ENCODE results near the gene TTL. TPM values are rescaled to one million over a fixed set of nuclear protein-coding genes. Genes with fewer than 3 reads are reported as not detected.

The TTL gene
- total and polyA plus RNA-seq, 4 experiments from 2014 or later = 1.8 to 23.3 (median 13.8) TPM

GRCh38 chr2:112483831-112484230, 1.9 kb downstream of the TTL start:
- ChIA-PET POLR2A (ENCODE audit: partially characterized antibody) (interaction anchor here (1.9 kb wide), 1 partner anchor 100 kb away, joined by 10 read pairs; the partner anchor contains the start of gene CHCHD5), CTCF (ENCODE audit: partially characterized antibody) (interaction anchor here (1.5 to 2.6 kb wide), 5 partner anchors 8 to 362 kb away, joined by 4 to 11 read pairs (median 5); no protein-coding TSS in a partner anchor)
- no peaks in the 10 kb centered on the region for H3K9me3 ChIP-seq (ENCODE audit: control insufficient read depth in 1 of 2, low read length in 2 of 2)
- H3K4me1 ChIP-seq (ENCODE audit: insufficient read depth, low read length) = peaks cover 26% of the 10 kb centered on the region
- no peaks in the 10 kb centered on the region for H3K27me3 ChIP-seq (ENCODE audit: insufficient read depth, low read length)
- H3K27me3 Mint-ChIP-seq = no peaks in the 10 kb centered on the region
- peak overlapping the region in 2 of 7 donors; percentile 3 to 16 for H3K27ac Mint-ChIP-seq
- no peaks in the 10 kb centered on the region for H3K36me3 ChIP-seq (ENCODE audit: insufficient read depth, low read length)
- no peaks in the 10 kb centered on the region for H3K9me3 Mint-ChIP-seq
- peaks cover 0 to 18% of the 10 kb centered on the region in 2 donors for H3K36me3 Mint-ChIP-seq
- H3K4me3 Mint-ChIP-seq = peak overlapping the region; percentile 91 to 96 (median 94)
- H3K4me1 Mint-ChIP-seq = peaks cover 20 to 56% (median 30%) of the 10 kb centered on the region in 4 donors
- intact Hi-C loops (cut with micrococcal nuclease) = loop anchor here (10.0 kb wide), 2 partner anchors 229 to 241 kb away; partner anchors contain the start of genes NT5DC4 and ZC3H8
- H3K4me3 ChIP-seq (ENCODE audit: low read length in 2 of 2) = no peak overlapping the region
- H3K27ac ChIP-seq (ENCODE audit: low read depth, low read length) = no peak overlapping the region
- DNase-seq = no peak

DNA sequence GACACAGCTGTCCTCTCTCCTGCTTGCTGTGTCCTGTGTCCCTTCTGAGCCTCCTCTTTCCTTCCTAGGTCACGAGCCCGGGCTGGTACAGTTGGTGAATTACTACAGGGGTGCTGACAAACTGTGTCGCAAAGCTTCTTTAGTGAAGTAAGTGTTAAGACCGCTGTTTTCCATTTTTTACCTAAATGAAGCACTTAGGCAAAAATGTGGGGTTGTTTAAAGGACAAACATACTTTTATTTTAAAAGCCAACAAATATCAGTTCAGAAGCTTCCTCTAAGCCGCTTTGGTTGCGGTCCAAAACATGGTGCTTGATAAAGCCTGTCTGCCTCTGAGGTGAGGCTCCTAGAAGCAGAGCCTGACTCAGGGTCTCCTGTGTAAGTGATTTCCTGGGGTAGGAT, 3.9 kb downstream of the TTL start:
- CTCF ChIA-PET (ENCODE audit: partially characterized antibody) = interaction anchor here (1.6 to 2.6 kb wide), 2 partner anchors 15 kb away, joined by 3 to 11 read pairs; no protein-coding TSS in a partner anchor

GRCh38 chr2:112486895-112487294, 4.9 kb downstream of the TTL start:
- Histone ChIP-seq H3K27ac (ENCODE audit: low read depth, low read length) (no peak overlapping the region), H3K9me3 (ENCODE audit: control insufficient read depth in 1 of 2, low read length in 2 of 2) (no peaks in the 10 kb centered on the region), H3K27me3 (ENCODE audit: insufficient read depth, low read length) (no peaks in the 10 kb centered on the region), H3K36me3 (ENCODE audit: insufficient read depth, low read length) (no peaks in the 10 kb centered on the region), H3K4me3 (ENCODE audit: low read length in 2 of 2) (no peak overlapping the region), H3K4me1 (ENCODE audit: insufficient read depth, low read length) (peaks cover 18% of the 10 kb centered on the region)
- CTCF ChIA-PET (ENCODE audit: partially characterized antibody) = interaction anchor here (1.6 kb wide), 1 partner anchor 14 kb away, joined by 3 read pairs; no protein-coding TSS in a partner anchor
- Mint-ChIP-seq H3K36me3 (peaks cover 0 to 11% of the 10 kb centered on the region in 2 donors), H3K4me1 (peaks cover 18 to 42% (median 21%) of the 10 kb centered on the region in 4 donors), H3K4me3 (no peak overlapping the region), H3K27me3 (no peaks in the 10 kb centered on the region), H3K9me3 (no peaks in the 10 kb centered on the region), H3K27ac (no peak overlapping the region)
- intact Hi-C loops (cut with micrococcal nuclease) = loop anchor here (10.0 kb wide), 2 partner anchors 232 to 238 kb away; partner anchors contain the start of genes NT5DC4 and ZC3H8
- POLR2A ChIA-PET (ENCODE audit: partially characterized antibody) = no interaction called here
- no peak for DNase-seq

More for the DNA sequence above, 3.9 kb downstream of the TTL start:
- H3K4me3 Mint-ChIP-seq = peak overlapping the region in 2 of 8 donors; percentile 5 to 39
- no peaks in the 10 kb centered on the region for H3K9me3 ChIP-seq (ENCODE audit: control insufficient read depth in 1 of 2, low read length in 2 of 2)
- no peak overlapping the region for H3K27ac Mint-ChIP-seq
- H3K27ac ChIP-seq (ENCODE audit: low read depth, low read length) = no peak overlapping the region
- peaks cover 0 to 18% of the 10 kb centered on the region in 2 donors for H3K36me3 Mint-ChIP-seq
- peaks cover 19 to 49% (median 25%) of the 10 kb centered on the region in 4 donors for H3K4me1 Mint-ChIP-seq
- no peaks in the 10 kb centered on the region for H3K36me3 ChIP-seq (ENCODE audit: insufficient read depth, low read length)
- POLR2A ChIA-PET (ENCODE audit: partially characterized antibody) = interaction anchor here (0.5 kb wide), 1 partner anchor 640 kb away, joined by 3 read pairs; no protein-coding TSS in a partner anchor
- H3K4me1 ChIP-seq (ENCODE audit: insufficient read depth, low read length) = peaks cover 19% of the 10 kb centered on the region
- no peaks in the 10 kb centered on the region for H3K27me3 ChIP-seq (ENCODE audit: insufficient read depth, low read length)
- no peaks in the 10 kb centered on the region for H3K27me3 Mint-ChIP-seq
- intact Hi-C loops (cut with micrococcal nuclease) = loop anchor here (10.0 kb wide), 2 partner anchors 231 to 239 kb away; partner anchors contain the start of genes NT5DC4 and ZC3H8
- H3K4me3 ChIP-seq (ENCODE audit: low read length in 2 of 2) = no peak overlapping the region
- DNase-seq = no peak
- H3K9me3 Mint-ChIP-seq = no peaks in the 10 kb centered on the region

- H3K27me3 Mint-ChIP-seq = no peaks in the 10 kb centered on the region
- CTCF ChIA-PET (ENCODE audit: partially characterized antibody) = interaction anchor here (1.6 kb wide), 1 partner anchor 13 kb away, joined by 3 read pairs; no protein-coding TSS in a partner anchor
- H3K4me3 Mint-ChIP-seq = no peak overlapping the region
- no peaks in the 10 kb centered on the region for H3K9me3 Mint-ChIP-seq
- peaks cover 0 to 11% of the 10 kb centered on the region in 2 donors for H3K36me3 Mint-ChIP-seq
- Histone ChIP-seq H3K4me3 (ENCODE audit: low read length in 2 of 2) (no peak overlapping the region), H3K36me3 (ENCODE audit: insufficient read depth, low read length) (no peaks in the 10 kb centered on the region), H3K4me1 (ENCODE audit: insufficient read depth, low read length) (peaks cover 18% of the 10 kb centered on the region), H3K27me3 (ENCODE audit: insufficient read depth, low read length) (no peaks in the 10 kb centered on the region), H3K9me3 (ENCODE audit: control insufficient read depth in 1 of 2, low read length in 2 of 2) (no peaks in the 10 kb centered on the region), H3K27ac (ENCODE audit: low read depth, low read length) (no peak overlapping the region)
- intact Hi-C loops (cut with micrococcal nuclease) = loop anchor here (10.0 kb wide), 2 partner anchors 233 to 237 kb away; partner anchors contain the start of genes NT5DC4 and ZC3H8
- peaks cover 18 to 41% (median 21%) of the 10 kb centered on the region in 4 donors for H3K4me1 Mint-ChIP-seq
- POLR2A ChIA-PET (ENCODE audit: partially characterized antibody) = no interaction called here
- no peak for DNase-seq
- H3K27ac Mint-ChIP-seq = no peak overlapping the region
These were observed 5.5 kb downstream of the TTL start for GRCh38 chr2:112487444-112487961.

- Mint-ChIP-seq H3K27me3 (no peaks in the 10 kb centered on the region), H3K27ac (peak overlapping the region in 1 of 7 donors; percentile 47), H3K36me3 (peaks cover 0 to 9% of the 10 kb centered on the region in 2 donors), H3K4me1 (peaks cover 12 to 34% (median 16%) of the 10 kb centered on the region in 4 donors), H3K4me3 (peak overlapping the region in 1 of 8 donors; percentile 26), H3K9me3 (no peaks in the 10 kb centered on the region)
- H3K27me3 ChIP-seq (ENCODE audit: insufficient read depth, low read length) = no peaks in the 10 kb centered on the region
- DNase-seq = no peak
- ChIA-PET CTCF (ENCODE audit: partially characterized antibody) (no interaction called here), POLR2A (ENCODE audit: partially characterized antibody) (no interaction called here)
- H3K36me3 ChIP-seq (ENCODE audit: insufficient read depth, low read length) = no peaks in the 10 kb centered on the region
- H3K27ac ChIP-seq (ENCODE audit: low read depth, low read length) = no peak overlapping the region
- peaks cover 14% of the 10 kb centered on the region for H3K4me1 ChIP-seq (ENCODE audit: insufficient read depth, low read length)
- intact Hi-C loops (cut with micrococcal nuclease) = loop anchor here (10.0 kb wide), 2 partner anchors 233 to 237 kb away; partner anchors contain the start of genes NT5DC4 and ZC3H8
- H3K9me3 ChIP-seq (ENCODE audit: control insufficient read depth in 1 of 2, low read length in 2 of 2) = no peaks in the 10 kb centered on the region
- H3K4me3 ChIP-seq (ENCODE audit: low read length in 2 of 2) = no peak overlapping the region
These were observed 6.2 kb downstream of the TTL start for GRCh38 chr2:112488201-112488600.

DNA sequence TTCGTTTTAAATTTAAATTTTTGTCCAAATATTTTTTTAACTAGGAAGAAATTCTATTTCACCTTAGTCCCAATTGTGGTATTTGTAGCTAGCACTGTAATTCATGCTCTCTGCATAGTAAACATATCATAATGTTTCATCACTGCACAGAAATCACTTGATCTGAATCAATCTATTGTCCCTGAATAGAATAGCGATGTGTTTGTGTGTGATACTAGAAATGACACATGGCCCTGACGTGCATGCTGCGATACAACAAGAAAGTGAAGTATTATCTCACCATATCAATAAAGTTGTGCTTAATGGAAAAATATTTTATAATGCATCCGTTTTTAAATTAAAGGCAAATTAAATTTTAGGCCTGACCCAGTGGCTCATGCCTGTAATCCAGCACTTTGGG, 10.0 kb downstream of the TTL start:
- no peaks in the 10 kb centered on the region for H3K27me3 ChIP-seq (ENCODE audit: insufficient read depth, low read length)
- no peak overlapping the region for H3K4me3 ChIP-seq (ENCODE audit: low read length in 2 of 2)
- H3K36me3 ChIP-seq (ENCODE audit: insufficient read depth, low read length) = peaks cover 12% of the 10 kb centered on the region
- H3K9me3 ChIP-seq (ENCODE audit: control insufficient read depth in 1 of 2, low read length in 2 of 2) = no peaks in the 10 kb centered on the region
- Mint-ChIP-seq H3K4me1 (peaks cover 0 to 8% (median 4%) of the 10 kb centered on the region in 4 donors), H3K27me3 (no peaks in the 10 kb centered on the region), H3K4me3 (no peak overlapping the region), H3K36me3 (peaks cover 5 to 7% of the 10 kb centered on the region in 2 donors), H3K27ac (peak overlapping the region in 1 of 7 donors; percentile 39), H3K9me3 (no peaks in the 10 kb centered on the region)
- H3K4me1 ChIP-seq (ENCODE audit: insufficient read depth, low read length) = no peaks in the 10 kb centered on the region
- ChIA-PET POLR2A (ENCODE audit: partially characterized antibody) (no interaction called here), CTCF (ENCODE audit: partially characterized antibody) (interaction anchor here (1.1 to 2.3 kb wide), 2 partner anchors 9 to 11 kb away, joined by 4 to 14 read pairs; no protein-coding TSS in a partner anchor)
- intact Hi-C loops (cut with micrococcal nuclease) = no loop called here
- no peak for DNase-seq
- no peak overlapping the region for H3K27ac ChIP-seq (ENCODE audit: low read depth, low read length)

- H3K27me3 ChIP-seq (ENCODE audit: insufficient read depth, low read length) = no peaks in the 10 kb centered on the region
- Mint-ChIP-seq H3K4me1 (peaks cover 0 to 2% (median 2%) of the 10 kb centered on the region in 4 donors), H3K9me3 (no peaks in the 10 kb centered on the region), H3K4me3 (no peak overlapping the region), H3K36me3 (peaks cover 5 to 7% of the 10 kb centered on the region in 2 donors), H3K27ac (peak overlapping the region in 1 of 7 donors; percentile 22), H3K27me3 (no peaks in the 10 kb centered on the region)
- ChIA-PET CTCF (ENCODE audit: partially characterized antibody) (interaction anchor here (1.0 to 2.3 kb wide), 2 partner anchors 9 to 12 kb away, joined by 4 to 14 read pairs; no protein-coding TSS in a partner anchor), POLR2A (ENCODE audit: partially characterized antibody) (no interaction called here)
- intact Hi-C loops (cut with micrococcal nuclease) = no loop called here
- H3K27ac ChIP-seq (ENCODE audit: low read depth, low read length) = no peak overlapping the region
- no peak overlapping the region for H3K4me3 ChIP-seq (ENCODE audit: low read length in 2 of 2)
- H3K36me3 ChIP-seq (ENCODE audit: insufficient read depth, low read length) = peaks cover 12% of the 10 kb centered on the region
- no peak for DNase-seq
- no peaks in the 10 kb centered on the region for H3K9me3 ChIP-seq (ENCODE audit: control insufficient read depth in 1 of 2, low read length in 2 of 2)
- H3K4me1 ChIP-seq (ENCODE audit: insufficient read depth, low read length) = no peaks in the 10 kb centered on the region
These were observed 11.1 kb downstream of the TTL start for GRCh38 chr2:112493048-112493447.
